Ovary (tissue), 9 donors: Measurements from ENCODE around the gene TBC1D22B. TPM values are rescaled to one million over a fixed set of nuclear protein-coding genes. Genes with fewer than 3 reads are reported as not detected.

Experiments
- DNase-seq, 5 donors: peaks; one replicate each; pipeline ENCODE4 v3.0.0-alpha.2; 2019 to 2020
- H3K27ac ChIP-seq, 2 donors: fragments of 200-600 bp; one replicate each; pipeline versions ENCODE4 v1.5.1 to v1.8.0; 2019 to 2022
- H3K27me3 ChIP-seq: fragments of 200-600 bp; one replicate; pipeline ENCODE4 v1.8.0; 2022
- H3K36me3 ChIP-seq: fragments of 200-600 bp; sonication (generic); one replicate; pipeline ENCODE4 v1.5.1; 2019
- H3K4me1 ChIP-seq: one replicate; pipeline ENCODE4 v1.8.1; 2013; ENCODE audit warnings: mild to moderate bottlenecking, moderate library complexity; ENCODE audit not compliant: insufficient read depth
- H3K4me3 ChIP-seq: fragments of 200-600 bp; sonication (generic); one replicate; pipeline ENCODE4 v1.5.1; 2017
- H3K9me3 ChIP-seq, 2 donors: fragments of 200-600 bp in 1 of 2; sonication (generic) in 1 of 2; one replicate each; pipeline versions ENCODE4 v1.5.1 to v1.8.1; 2013 to 2019; ENCODE audit warnings: mild to moderate bottlenecking in 1 of 2, moderate library complexity in 1 of 2
- CTCF ChIP-seq, 3 donors: fragments of 450-650 bp in 2 of 3; fragments of 200-600 bp in 1 of 3; IDR thresholded peaks; one replicate each; pipeline versions ENCODE4 v1.5.1 to v1.8.0; 2016 to 2022; ENCODE audit warnings: antibody characterized with exemption in 3 of 3, mild to moderate bottlenecking in 1 of 3
- EP300 ChIP-seq: sonication (generic); formaldehyde crosslinking; IDR thresholded peaks from one replicate; pipeline ENCODE4 v1.6.1; 2017; ENCODE audit warnings: antibody characterized with exemption
- POLR2A ChIP-seq: fragments of 450-650 bp; IDR thresholded peaks from one replicate; pipeline ENCODE4 v1.6.1; 2017; ENCODE audit warnings: antibody characterized with exemption, mild to moderate bottlenecking, moderate library complexity
- WGBS, 3 donors: extraction: QIAGEN DNeasy Blood & Tissue Kit in 1 of 3; methylation state at CpG; one replicate each; pipeline versions ENCODE4 v1.1.5 to v1.1.7; 2013 to 2017; 5-methylcytosine and 5-hydroxymethylcytosine counted together
- intact Hi-C, 4 donors: fragments of 100-400 bp; cut with DNase I; formaldehyde crosslinking; loops; one replicate each; pipeline versions ENCODE4 v1.11.0 to v1.15.1; 2022 to 2023
- polyA plus RNA-seq, 2 donors: library from polyadenylated mRNA; stranded (reverse); fragments of 200-250 nt in 1 of 2; fragments of 350-450 nt in 1 of 2; fragmentation: Illumina TruSeq in 1 of 2; extraction: RNeasy Lipid Tissue Mini Kit (QIAGEN cat#74804) in 1 of 2; gene quantifications; one replicate each; pipeline ENCODE4 v1.2.3, GENCODE V29; 2013 to 2014
- total RNA-seq, 7 donors: library from RNA; depleted of rRNA in 2 of 7; stranded (reverse); fragments of >200 nt in 2 of 7; fragmentation: NEBNext Ultra II Directional in 3 of 7; extraction: Animal tissue kit (Norgen Biotek cat#: 25700) in 3 of 7; gene quantifications; one replicate each; pipeline versions ENCODE4 v1.1.0 to v1.2.4, GENCODE V29; 2016 to 2023
- donor health status: DM: no; HTN: no; CAD: no; lungs with moderate emphysema.
- donor health status: DM: no; HTN: no; CAD: no.
- donor health status: Bipolar disorder and iron deficiency.
- donor health status: DM: yes; HTN: yes; CAD: no.
- donor health status: DM: no; HTN: no; CAD: no.
- donor health status: DM: yes; HTN: yes; CAD: no.

Gene TBC1D22B
- total and polyA plus RNA-seq, 9 donors, result 7.4 to 17.7 (median 12.8) TPM

GRCh38 chr6:37225350-37226169 is 32.0 kb upstream of the TBC1D22B start:
- WGBS, 3 donors, result 80 to 86% (median 81%) methylated on average over 5 of the region's 5 CpGs
- Histone ChIP-seq H3K36me3 (no peaks in the 10 kb centered on the region), H3K4me3 (no peak overlapping the region), H3K9me3 (no peaks in the 10 kb centered on the region), H3K27me3 (no peaks in the 10 kb centered on the region), H3K27ac (no peak overlapping the region), H3K4me1 (peaks cover 4% of the 10 kb centered on the region)
- intact Hi-C loops, result no loop called here
- no peak for DNase-seq
- TF ChIP-seq EP300, result no peak
- no peak for TF ChIP-seq CTCF (IDR thresholded peaks at IDR 0.05)
- no peak for TF ChIP-seq POLR2A

- intact Hi-C loops, result no loop called here
- no peak for DNase-seq
Observed at GRCh38 chr6:37230104-37230503, 27.5 kb upstream of the TBC1D22B start.

GRCh38 chr6:37232430-37233017 is 25.0 kb upstream of the TBC1D22B start:
- Histone ChIP-seq H3K36me3 (no peaks in the 10 kb centered on the region), H3K4me1 (no peaks in the 10 kb centered on the region), H3K9me3 (no peaks in the 10 kb centered on the region), H3K27ac (no peak overlapping the region), H3K4me3 (no peak overlapping the region), H3K27me3 (no peaks in the 10 kb centered on the region)
- 84 to 87% (median 87%) methylated on average over 5 of the region's 5 CpGs for WGBS, 3 donors
- intact Hi-C loops, result no loop called here
- DNase-seq, result no peak
- no peak for TF ChIP-seq POLR2A
- TF ChIP-seq EP300, result no peak
- no peak for TF ChIP-seq CTCF (IDR thresholded peaks at IDR 0.05)

More at GRCh38 chr6:37230104-37230503, 27.5 kb upstream of the TBC1D22B start:
- WGBS, 3 donors, result 91 to 97% (median 92%) methylated on average over 6 of the region's 6 CpGs
- H3K27me3 ChIP-seq, result no peaks in the 10 kb centered on the region
- no peak overlapping the region for H3K27ac ChIP-seq
- no peaks in the 10 kb centered on the region for H3K36me3 ChIP-seq
- H3K4me3 ChIP-seq, result no peak overlapping the region
- no peaks in the 10 kb centered on the region for H3K4me1 ChIP-seq
- H3K9me3 ChIP-seq, result no peaks in the 10 kb centered on the region
- TF ChIP-seq POLR2A, result no peak
- no peak for TF ChIP-seq CTCF (IDR thresholded peaks at IDR 0.05)
- TF ChIP-seq EP300, result no peak

GRCh38 chr6:37233541-37233940 is 24.0 kb upstream of the TBC1D22B start:
- 83 to 96% (median 92%) methylated on average over 7 of the region's 7 CpGs for WGBS, 3 donors
- TF ChIP-seq POLR2A (no peak), EP300 (no peak)
- DNase-seq, result no peak

GRCh38 chr6:37236921-37237320 is 20.7 kb upstream of the TBC1D22B start:
- Histone ChIP-seq H3K27me3 (no peaks in the 10 kb centered on the region), H3K4me3 (no peak overlapping the region), H3K27ac (no peak overlapping the region), H3K9me3 (no peaks in the 10 kb centered on the region), H3K36me3 (no peaks in the 10 kb centered on the region), H3K4me1 (peaks cover 9% of the 10 kb centered on the region)
- intact Hi-C loops, result no loop called here
- TF ChIP-seq EP300, result no peak
- no peak for TF ChIP-seq POLR2A
- TF ChIP-seq CTCF (IDR thresholded peaks at IDR 0.05), result no peak
- no peak for DNase-seq
- 67 to 75% (median 70%) methylated on average over 2 of the region's 2 CpGs for WGBS, 3 donors

More at GRCh38 chr6:37233541-37233940, 24.0 kb upstream of the TBC1D22B start:
- Histone ChIP-seq H3K36me3 (no peaks in the 10 kb centered on the region), H3K27me3 (no peaks in the 10 kb centered on the region), H3K27ac (no peak overlapping the region), H3K4me3 (no peak overlapping the region), H3K9me3 (no peaks in the 10 kb centered on the region), H3K4me1 (no peaks in the 10 kb centered on the region)
- intact Hi-C loops, result no loop called here
